HG03558 (cell line): ENCODE measurements around the gene MTMR11.
"Not testable (repeated sequence)": the region's sequence is repeated elsewhere in the genome, so short reads cannot be mapped to it uniquely, and the experiment has no call there.

Source experiments
- ATAC-seq: cut with Tn5 transposase; IDR thresholded peaks from one replicate; pipeline ENCODE4 v1.9.1; 2021; ENCODE audit warnings: moderate number of reproducible peaks; ENCODE audit not compliant: unreplicated experiment; ENCODE audit errors: extremely low read depth

The MTMR11 gene

GRCh38 chr1:149936170-149936991 is at the start of gene MTMR11:
TSS of gene MTMR11 (minus strand) at chr1:149936879. CDS start at chr1:149936647, 232 bp downstream.
- no peak for ATAC-seq

- no peak for ATAC-seq
Measured at GRCh38 chr1:149979972-149980540, 43.4 kb upstream of the MTMR11 start.

- ATAC-seq = no peak
Measured at GRCh38 chr1:149979245-149979971, 42.7 kb upstream of the MTMR11 start.

- ATAC-seq = no peak
Measured at GRCh38 chr1:149978547-149979023, 41.9 kb upstream of the MTMR11 start.

GRCh38 chr1:149977345-149977744 is 40.7 kb upstream of the MTMR11 start:
- no peak for ATAC-seq

GRCh38 chr1:149972547-149972946 is 35.9 kb upstream of the MTMR11 start:
- no peak for ATAC-seq

GRCh38 chr1:149967646-149968045 is 31.0 kb upstream of the MTMR11 start:
- no peak for ATAC-seq

- ATAC-seq = no peak
Measured at GRCh38 chr1:149967041-149967440, 30.4 kb upstream of the MTMR11 start.

GRCh38 chr1:149966405-149966804 is 29.7 kb upstream of the MTMR11 start:
- no peak for ATAC-seq

GRCh38 chr1:149965440-149965839 is 28.8 kb upstream of the MTMR11 start:
- no peak for ATAC-seq

GRCh38 chr1:149963358-149963757 is 26.7 kb upstream of the MTMR11 start:
- ATAC-seq = no peak

GRCh38 chr1:149962736-149963135 is 26.1 kb upstream of the MTMR11 start:
- ATAC-seq = no peak

- ATAC-seq = no peak
Measured at GRCh38 chr1:149962039-149962647, 25.5 kb upstream of the MTMR11 start.

GRCh38 chr1:149957548-149957947 is 20.9 kb upstream of the MTMR11 start:
- ATAC-seq = not testable (repeated sequence)

GRCh38 chr1:149949911-149950310 is 13.2 kb upstream of the MTMR11 start:
- ATAC-seq = no peak

- no peak for ATAC-seq
Measured at GRCh38 chr1:149945206-149945605, 8.5 kb upstream of the MTMR11 start.

GRCh38 chr1:149942885-149943284 is 6.2 kb upstream of the MTMR11 start:
- no peak for ATAC-seq

- no peak for ATAC-seq
Measured at GRCh38 chr1:149942207-149942606, 5.5 kb upstream of the MTMR11 start.

- ATAC-seq = no peak
Measured at GRCh38 chr1:149940427-149940826, 3.7 kb upstream of the MTMR11 start.

GRCh38 chr1:149938668-149939003 is 2.0 kb upstream of the MTMR11 start:
- not testable (repeated sequence) for ATAC-seq

GRCh38 chr1:149937759-149938158 is 1.1 kb upstream of the MTMR11 start:
- ATAC-seq = no peak
